ENCODE data around the gene CSPG4. TPM values are rescaled to one million over a fixed set of nuclear protein-coding genes. Genes with fewer than 3 reads are reported as not detected.

CSPG4 gene
- total and polyA plus RNA-seq, 2 of the 13 experiments (the other 11 are each of a cell fraction or from before 2014, with no cell fraction given): 0.01 to 0.04 TPM

DNA sequence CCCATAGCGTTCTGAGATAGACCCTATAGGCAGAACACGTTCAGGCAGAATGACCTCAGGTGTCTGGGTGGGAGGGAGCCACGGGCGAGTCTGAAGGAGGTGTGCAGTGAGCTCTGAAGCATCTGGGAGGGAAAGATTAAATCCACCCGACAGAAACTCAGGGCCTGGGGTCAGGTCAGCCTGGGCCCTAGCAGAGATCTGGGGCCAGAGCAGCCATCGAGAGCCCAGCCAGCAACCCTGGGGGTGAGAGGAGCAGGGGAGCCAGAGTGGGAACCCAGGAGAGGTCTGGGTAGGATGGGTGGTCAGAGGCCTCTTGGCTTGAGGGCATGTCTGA lies 42.8 kb downstream of the CSPG4 start:
- CTCF ChIA-PET (ENCODE audit: low intra/inter-chr PET ratio, low total read pairs): no interaction called here
- Histone ChIP-seq H3K79me2 (ENCODE audit: insufficient read depth, low read length) (no peaks in the 10 kb centered on the region), H3K4me3 (replicated peaks in 1 of 3; ENCODE audit: insufficient read depth in 1 of 3, low read depth in 2 of 3, low read length in 3 of 3) (no peak overlapping the region), H4K20me1 (ENCODE audit: insufficient read depth, low read length) (no peaks in the 10 kb centered on the region), H3K9ac (ENCODE audit: insufficient read depth, low read depth, low read length) (no peak overlapping the region), H3K9me3 (ENCODE audit: low read length) (no peaks in the 10 kb centered on the region), H3K27me3 (ENCODE audit: control insufficient read depth in 1 of 2, insufficient read depth in 2 of 2, low read length in 2 of 2) (peaks cover 2 to 26% of the 10 kb centered on the region in 2 experiments; a peak in 3 of 5 replicates), H3K4me2 (ENCODE audit: low read depth, low read length) (no peak overlapping the region), H3K27ac (ENCODE audit: extremely low read length, insufficient read depth, low read length) (no peak overlapping the region), H3K4me1 (ENCODE audit: insufficient read depth, low read length) (peaks cover 53% of the 10 kb centered on the region), H2AFZ (ENCODE audit: low read length) (no peak overlapping the region), H3K36me3 (replicated peaks in 1 of 2; ENCODE audit: control insufficient read depth in 1 of 2, insufficient read depth in 2 of 2, low read length in 2 of 2) (no peaks in the 10 kb centered on the region)
- ATAC-seq (no peak), DNase-seq (ENCODE audit: low spot score) (no peak), FAIRE-seq (no peak)
- in situ Hi-C loops (cut with HindIII; ENCODE audit: extremely low pct_ligation_motif_present, low pct_unique_long_range_greater_than_20kb) (no loop called here), intact Hi-C loops (cut with micrococcal nuclease; ENCODE audit: unreplicated experiment) (no loop called here)
- TF ChIP-seq MAZ (IDR thresholded peaks at IDR 0.05; ENCODE audit: borderline replicate concordance, low read depth, low read length) (no peak), MAZ (CRISPR knock-in tag; IDR thresholded peaks at IDR 0.05; ENCODE audit: low read depth) (no peak), ZNF317 (CRISPR knock-in tag; IDR thresholded peaks at IDR 0.05) (no peak), ZNF30 (CRISPR knock-in tag; IDR thresholded peaks at IDR 0.05) (no peak), ZSCAN22 (CRISPR knock-in tag; IDR thresholded peaks at IDR 0.05) (no peak), ZMYM4 (CRISPR knock-in tag; IDR thresholded peaks at IDR 0.05) (no peak), HOXA5 (CRISPR knock-in tag; IDR thresholded peaks at IDR 0.05) (no peak), TMF1 (CRISPR knock-in tag; IDR thresholded peaks at IDR 0.05; ENCODE audit: low read depth) (no peak)
- TF ChIP-seq, protein P1, sequence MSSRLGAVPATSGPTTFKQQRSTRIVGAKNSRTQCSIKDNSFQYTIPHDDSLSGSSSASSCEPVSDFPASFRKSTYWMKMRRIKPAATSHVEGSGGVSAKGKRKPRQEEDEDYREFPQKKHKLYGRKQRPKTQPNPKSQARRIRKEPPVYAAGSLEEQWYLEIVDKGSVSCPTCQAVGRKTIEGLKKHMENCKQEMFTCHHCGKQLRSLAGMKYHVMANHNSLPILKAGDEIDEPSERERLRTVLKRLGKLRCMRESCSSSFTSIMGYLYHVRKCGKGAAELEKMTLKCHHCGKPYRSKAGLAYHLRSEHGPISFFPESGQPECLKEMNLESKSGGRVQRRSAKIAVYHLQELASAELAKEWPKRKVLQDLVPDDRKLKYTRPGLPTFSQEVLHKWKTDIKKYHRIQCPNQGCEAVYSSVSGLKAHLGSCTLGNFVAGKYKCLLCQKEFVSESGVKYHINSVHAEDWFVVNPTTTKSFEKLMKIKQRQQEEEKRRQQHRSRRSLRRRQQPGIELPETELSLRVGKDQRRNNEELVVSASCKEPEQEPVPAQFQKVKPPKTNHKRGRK (CRISPR knock-in tag; IDR thresholded peaks at IDR 0.05): no peak
- POLR2A ChIA-PET: interaction anchor here (1.1 kb wide), 1 partner anchor 28 kb away, joined by 3 read pairs; no protein-coding TSS in a partner anchor
- BruUV-seq (replicated peaks): no TSS peak
- WGBS (ENCODE audit: low lambda C conversion rate): 43% methylated on average over 6 of the region's 6 CpGs

Measured in HepG2 (cell line).